ENCODE data around the gene AURKA.

DNA sequence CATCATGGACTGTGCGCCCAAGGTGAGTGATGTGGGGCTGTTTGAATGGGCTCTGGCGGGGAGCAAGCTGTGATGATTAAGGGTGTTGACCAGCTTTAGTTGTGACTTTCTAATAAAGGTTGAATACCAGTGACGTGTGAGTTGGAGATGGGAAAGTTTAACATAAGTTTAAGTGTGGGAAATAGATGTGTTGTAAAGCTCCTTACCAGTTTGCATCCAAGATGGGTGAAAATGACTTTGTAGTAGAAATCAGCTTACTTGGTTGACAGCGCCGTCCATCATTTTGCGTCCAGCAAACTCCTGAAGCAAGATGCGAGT is 20.4 kb upstream of the AURKA start:
- TF ChIP-seq, protein P1, sequence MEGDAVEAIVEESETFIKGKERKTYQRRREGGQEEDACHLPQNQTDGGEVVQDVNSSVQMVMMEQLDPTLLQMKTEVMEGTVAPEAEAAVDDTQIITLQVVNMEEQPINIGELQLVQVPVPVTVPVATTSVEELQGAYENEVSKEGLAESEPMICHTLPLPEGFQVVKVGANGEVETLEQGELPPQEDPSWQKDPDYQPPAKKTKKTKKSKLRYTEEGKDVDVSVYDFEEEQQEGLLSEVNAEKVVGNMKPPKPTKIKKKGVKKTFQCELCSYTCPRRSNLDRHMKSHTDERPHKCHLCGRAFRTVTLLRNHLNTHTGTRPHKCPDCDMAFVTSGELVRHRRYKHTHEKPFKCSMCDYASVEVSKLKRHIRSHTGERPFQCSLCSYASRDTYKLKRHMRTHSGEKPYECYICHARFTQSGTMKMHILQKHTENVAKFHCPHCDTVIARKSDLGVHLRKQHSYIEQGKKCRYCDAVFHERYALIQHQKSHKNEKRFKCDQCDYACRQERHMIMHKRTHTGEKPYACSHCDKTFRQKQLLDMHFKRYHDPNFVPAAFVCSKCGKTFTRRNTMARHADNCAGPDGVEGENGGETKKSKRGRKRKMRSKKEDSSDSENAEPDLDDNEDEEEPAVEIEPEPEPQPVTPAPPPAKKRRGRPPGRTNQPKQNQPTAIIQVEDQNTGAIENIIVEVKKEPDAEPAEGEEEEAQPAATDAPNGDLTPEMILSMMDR (IDR thresholded peaks at IDR 0.05; ENCODE audit: borderline replicate concordance, extremely low read depth, low read length, poor library complexity, severe bottlenecking) = no peak
- TF ChIP-seq EZH2 (IDR thresholded peaks at IDR 0.05; ENCODE audit: borderline replicate concordance, low read depth, low read length, severe bottlenecking) = no peak

Measured in DND-41 (cell line).